ENCODE data around the gene NET1.

DNA sequence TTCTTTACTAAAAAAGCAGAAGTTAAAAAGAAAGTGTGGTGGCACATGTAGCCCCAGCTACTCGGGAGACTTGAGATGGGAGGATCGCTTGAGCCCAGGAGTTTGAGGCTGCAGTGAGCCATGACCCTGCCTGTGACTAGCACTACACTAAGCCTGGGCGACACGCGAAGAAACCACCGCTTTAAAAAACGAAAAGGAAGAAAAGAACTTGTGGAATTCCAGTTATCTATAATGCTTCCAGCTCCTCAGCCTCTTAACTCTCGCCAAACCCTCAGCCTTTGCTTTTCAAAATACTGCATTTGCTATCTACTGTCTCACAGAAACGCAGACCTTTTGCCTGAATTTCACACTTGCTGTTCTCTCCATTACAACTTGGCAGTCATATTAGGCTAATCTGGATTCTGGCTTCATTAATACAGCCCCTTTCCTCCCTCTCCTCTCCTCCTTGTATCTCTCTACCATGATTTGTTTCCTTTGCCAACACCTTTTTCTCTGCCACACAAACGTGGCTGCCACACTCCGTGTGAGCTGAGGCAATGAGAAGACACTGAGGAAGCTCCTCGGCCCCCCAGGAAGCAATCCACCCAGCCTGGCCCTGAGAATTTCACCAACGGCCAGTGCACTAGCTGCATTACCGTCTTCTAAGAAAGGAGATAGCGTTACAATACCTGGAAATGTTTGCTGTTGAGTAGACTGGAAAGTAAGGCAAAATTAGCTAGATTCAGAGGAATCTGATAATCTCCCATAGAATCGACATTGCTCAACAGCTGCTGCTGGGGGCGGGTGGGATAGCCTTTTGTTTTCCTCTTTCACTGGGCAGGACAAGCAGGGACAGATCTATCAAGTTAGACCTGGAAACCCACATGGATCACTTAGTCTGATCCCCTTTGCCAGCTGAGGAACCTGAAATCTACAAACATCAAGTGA is 49.8 kb downstream of the NET1 start:
- TF ChIP-seq GABPA (IDR thresholded peaks at IDR 0.05; ENCODE audit: low read depth) = no peak
- no peak for TF ChIP-seq EZH2phosphoT487 (IDR thresholded peaks at IDR 0.05; ENCODE audit: borderline replicate concordance, low read depth)
- TF ChIP-seq YY1 (IDR thresholded peaks at IDR 0.05; ENCODE audit: low read depth) = no peak
- no peak for TF ChIP-seq CTCF (IDR thresholded peaks at IDR 0.05)
- no peak for TF ChIP-seq NFIC (IDR thresholded peaks at IDR 0.05; ENCODE audit: borderline replicate concordance)
- TF ChIP-seq, protein P1, sequence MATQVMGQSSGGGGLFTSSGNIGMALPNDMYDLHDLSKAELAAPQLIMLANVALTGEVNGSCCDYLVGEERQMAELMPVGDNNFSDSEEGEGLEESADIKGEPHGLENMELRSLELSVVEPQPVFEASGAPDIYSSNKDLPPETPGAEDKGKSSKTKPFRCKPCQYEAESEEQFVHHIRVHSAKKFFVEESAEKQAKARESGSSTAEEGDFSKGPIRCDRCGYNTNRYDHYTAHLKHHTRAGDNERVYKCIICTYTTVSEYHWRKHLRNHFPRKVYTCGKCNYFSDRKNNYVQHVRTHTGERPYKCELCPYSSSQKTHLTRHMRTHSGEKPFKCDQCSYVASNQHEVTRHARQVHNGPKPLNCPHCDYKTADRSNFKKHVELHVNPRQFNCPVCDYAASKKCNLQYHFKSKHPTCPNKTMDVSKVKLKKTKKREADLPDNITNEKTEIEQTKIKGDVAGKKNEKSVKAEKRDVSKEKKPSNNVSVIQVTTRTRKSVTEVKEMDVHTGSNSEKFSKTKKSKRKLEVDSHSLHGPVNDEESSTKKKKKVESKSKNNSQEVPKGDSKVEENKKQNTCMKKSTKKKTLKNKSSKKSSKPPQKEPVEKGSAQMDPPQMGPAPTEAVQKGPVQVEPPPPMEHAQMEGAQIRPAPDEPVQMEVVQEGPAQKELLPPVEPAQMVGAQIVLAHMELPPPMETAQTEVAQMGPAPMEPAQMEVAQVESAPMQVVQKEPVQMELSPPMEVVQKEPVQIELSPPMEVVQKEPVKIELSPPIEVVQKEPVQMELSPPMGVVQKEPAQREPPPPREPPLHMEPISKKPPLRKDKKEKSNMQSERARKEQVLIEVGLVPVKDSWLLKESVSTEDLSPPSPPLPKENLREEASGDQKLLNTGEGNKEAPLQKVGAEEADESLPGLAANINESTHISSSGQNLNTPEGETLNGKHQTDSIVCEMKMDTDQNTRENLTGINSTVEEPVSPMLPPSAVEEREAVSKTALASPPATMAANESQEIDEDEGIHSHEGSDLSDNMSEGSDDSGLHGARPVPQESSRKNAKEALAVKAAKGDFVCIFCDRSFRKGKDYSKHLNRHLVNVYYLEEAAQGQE (IDR thresholded peaks at IDR 0.05; ENCODE audit: low read depth, low read length) = no peak
- TF ChIP-seq ZBTB33 (IDR thresholded peaks at IDR 0.05; ENCODE audit: borderline replicate concordance, low read depth) = no peak
- TF ChIP-seq RAD21 (IDR thresholded peaks at IDR 0.05; ENCODE audit: low read length) = no peak
